HFFc6 (cell line): ENCODE measurements around the gene FGF2. TPM values are rescaled to one million over a fixed set of nuclear protein-coding genes. Genes with fewer than 3 reads are reported as not detected.

Source experiments
- DNase-seq: peaks from one replicate; pipeline ENCODE4 v3.0.0-alpha.2; 2018
- H3K27ac Mint-ChIP-seq: 2 replicates; pipeline ENCODE4 v1.8.0; 2020; ENCODE audit warnings: mild to moderate bottlenecking, mixed read lengths
- H3K27me3 Mint-ChIP-seq: 2 replicates; pipeline ENCODE4 v1.8.0; 2021; ENCODE audit warnings: mild to moderate bottlenecking, moderate library complexity, mixed read lengths; ENCODE audit not compliant: insufficient read depth
- H3K36me3 Mint-ChIP-seq: 2 replicates; pipeline ENCODE4 v1.8.0; 2021; ENCODE audit warnings: low read depth, mixed read lengths
- H3K4me1 Mint-ChIP-seq: 2 replicates; pipeline ENCODE4 v1.8.0; 2020; ENCODE audit warnings: low read depth, mixed read lengths
- H3K4me3 Mint-ChIP-seq: 2 replicates; pipeline ENCODE4 v1.8.0; 2020; ENCODE audit warnings: mild to moderate bottlenecking, moderate library complexity, mixed read lengths
- H3K9me3 Mint-ChIP-seq: 2 replicates; pipeline ENCODE4 v1.8.0; 2020; ENCODE audit warnings: mild to moderate bottlenecking, mixed read lengths
- total RNA-seq, 6 experiments: library from RNA; stranded (reverse); fragmentation: NEBNext Ultra II Directional; extraction: Animal tissue kit (Norgen Biotek cat#: 25700); gene quantifications; 2 replicates in 1 of 6; 3 replicates in 5 of 6; pipeline ENCODE4 v1.2.3, GENCODE V29; 2021
- TF ChIP-seq, protein P1 (sequence below): fragments of 200-600 bp; sonication (generic); IDR thresholded peaks from 2 replicates; pipeline ENCODE4 v1.5.0; 2021; ENCODE audit warnings: antibody characterized with exemption, mild to moderate bottlenecking

The FGF2 gene
- total RNA-seq, 6 experiments from 2014 or later: 370 to 442 (median 389) TPM

GRCh38 chr4:122900314-122900713 is 73.7 kb downstream of the FGF2 start:
- H3K9me3 Mint-ChIP-seq: peaks cover 11% of the 10 kb centered on the region; the same call in 1 of the 2 replicates
- no peak for DNase-seq
- H3K4me3 Mint-ChIP-seq: peak overlapping the region; percentile 42
- H3K4me1 Mint-ChIP-seq: peaks cover 96% of the 10 kb centered on the region
- peak overlapping the region; percentile 67 for H3K27ac Mint-ChIP-seq
- TF ChIP-seq, protein P1, sequence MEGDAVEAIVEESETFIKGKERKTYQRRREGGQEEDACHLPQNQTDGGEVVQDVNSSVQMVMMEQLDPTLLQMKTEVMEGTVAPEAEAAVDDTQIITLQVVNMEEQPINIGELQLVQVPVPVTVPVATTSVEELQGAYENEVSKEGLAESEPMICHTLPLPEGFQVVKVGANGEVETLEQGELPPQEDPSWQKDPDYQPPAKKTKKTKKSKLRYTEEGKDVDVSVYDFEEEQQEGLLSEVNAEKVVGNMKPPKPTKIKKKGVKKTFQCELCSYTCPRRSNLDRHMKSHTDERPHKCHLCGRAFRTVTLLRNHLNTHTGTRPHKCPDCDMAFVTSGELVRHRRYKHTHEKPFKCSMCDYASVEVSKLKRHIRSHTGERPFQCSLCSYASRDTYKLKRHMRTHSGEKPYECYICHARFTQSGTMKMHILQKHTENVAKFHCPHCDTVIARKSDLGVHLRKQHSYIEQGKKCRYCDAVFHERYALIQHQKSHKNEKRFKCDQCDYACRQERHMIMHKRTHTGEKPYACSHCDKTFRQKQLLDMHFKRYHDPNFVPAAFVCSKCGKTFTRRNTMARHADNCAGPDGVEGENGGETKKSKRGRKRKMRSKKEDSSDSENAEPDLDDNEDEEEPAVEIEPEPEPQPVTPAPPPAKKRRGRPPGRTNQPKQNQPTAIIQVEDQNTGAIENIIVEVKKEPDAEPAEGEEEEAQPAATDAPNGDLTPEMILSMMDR: no peak
- H3K36me3 Mint-ChIP-seq: peaks cover 51% of the 10 kb centered on the region
- peaks cover 33% of the 10 kb centered on the region for H3K27me3 Mint-ChIP-seq

DNA sequence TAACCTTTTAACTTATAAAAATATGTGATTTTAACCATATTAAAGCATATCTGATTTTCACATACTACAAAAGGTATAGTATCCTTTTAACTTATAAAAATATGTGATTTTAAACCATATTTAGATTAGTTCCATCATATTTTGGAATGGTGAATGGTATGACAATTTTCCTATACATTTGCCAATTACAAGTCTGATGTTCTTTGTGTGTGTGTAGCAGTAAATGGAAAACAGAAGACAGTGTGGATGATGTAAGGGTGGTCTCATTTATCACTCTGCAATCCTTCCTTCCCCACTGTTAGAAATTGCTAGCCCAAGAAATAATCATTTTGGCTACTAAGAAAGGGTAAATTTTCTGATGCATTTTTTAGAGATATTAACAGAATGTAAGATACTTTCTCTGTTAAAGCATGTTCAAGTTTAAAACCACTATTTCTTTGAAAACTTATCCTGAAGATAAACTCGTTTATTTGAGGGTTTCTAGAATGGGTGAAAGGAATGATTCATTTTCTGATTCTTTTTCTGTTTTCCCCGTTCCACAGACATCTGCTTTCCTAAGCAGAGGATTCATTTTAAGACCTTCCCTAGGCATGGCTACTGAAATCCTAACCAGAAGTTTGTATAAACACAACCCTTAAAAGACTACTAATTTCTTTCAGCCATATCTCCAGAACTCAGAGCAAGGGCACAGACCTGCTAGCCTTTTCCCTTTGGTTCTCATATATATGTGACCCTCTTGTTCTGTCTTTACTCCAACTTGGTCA is 74.8 kb downstream of the FGF2 start:
- Mint-ChIP-seq H3K36me3 (peaks cover 44% of the 10 kb centered on the region), H3K9me3 (peaks cover 11% of the 10 kb centered on the region; the same call in 1 of the 2 replicates), H3K4me3 (peak overlapping the region; percentile 16; the same call in 1 of the 2 replicates), H3K27me3 (peaks cover 40% of the 10 kb centered on the region), H3K27ac (peak overlapping the region; percentile 74), H3K4me1 (peaks cover 96% of the 10 kb centered on the region)
- DNase-seq: no peak
- TF ChIP-seq, protein P1: no peak

- peaks cover 44% of the 10 kb centered on the region for H3K36me3 Mint-ChIP-seq
- peak overlapping the region; percentile 44 for H3K27ac Mint-ChIP-seq
- H3K9me3 Mint-ChIP-seq: peaks cover 11% of the 10 kb centered on the region; the same call in 1 of the 2 replicates
- H3K4me3 Mint-ChIP-seq: peak overlapping the region; percentile 39; the same call in 1 of the 2 replicates
- H3K4me1 Mint-ChIP-seq: peaks cover 88% of the 10 kb centered on the region
- H3K27me3 Mint-ChIP-seq: peaks cover 42% of the 10 kb centered on the region
- TF ChIP-seq, protein P1: no peak
- DNase-seq: no peak
Measured at GRCh38 chr4:122903766-122904288, 77.2 kb downstream of the FGF2 start.

DNA sequence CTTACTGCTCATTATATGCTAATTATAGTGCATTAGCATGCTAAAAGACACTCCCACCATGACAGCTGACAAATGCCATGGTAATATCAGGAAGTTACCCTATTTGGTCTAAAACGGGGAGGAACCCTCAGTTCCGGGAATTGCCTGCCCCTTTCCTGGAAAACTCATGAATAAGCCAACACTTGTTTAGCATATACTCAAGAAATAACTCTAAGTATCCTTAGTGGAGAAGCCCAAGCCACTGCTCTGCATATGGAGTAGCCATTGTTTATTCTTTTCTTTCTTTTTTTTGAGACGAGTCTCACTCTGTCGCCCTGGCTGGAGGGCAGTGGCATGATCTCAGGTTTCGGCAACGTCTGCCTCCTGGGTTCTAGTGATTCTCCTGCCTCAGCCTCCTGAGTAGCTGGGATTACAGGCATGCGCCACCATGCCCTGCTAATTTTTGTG is 80.3 kb downstream of the FGF2 start:
- no peak overlapping the region for H3K4me3 Mint-ChIP-seq

GRCh38 chr4:122908223-122908622 is 81.6 kb downstream of the FGF2 start:
- H3K4me1 Mint-ChIP-seq: peaks cover 80% of the 10 kb centered on the region
- H3K4me3 Mint-ChIP-seq: 0 out of 2 replicates have a peak overlapping the region, but pooled peaks have one; percentile 12
- TF ChIP-seq, protein P1: no peak
- H3K9me3 Mint-ChIP-seq: no peaks in the 10 kb centered on the region; the same call in 1 of the 2 replicates
- no peak for DNase-seq
- H3K27me3 Mint-ChIP-seq: peaks cover 25% of the 10 kb centered on the region
- peak overlapping the region; percentile 17; the same call in 1 of the 2 replicates for H3K27ac Mint-ChIP-seq
- H3K36me3 Mint-ChIP-seq: peaks cover 26% of the 10 kb centered on the region

More for the DNA sequence above, 80.3 kb downstream of the FGF2 start:
- TF ChIP-seq, protein P1: no peak
- H3K27ac Mint-ChIP-seq: no peak overlapping the region; the same call in 1 of the 2 replicates
- peaks cover 26% of the 10 kb centered on the region for H3K36me3 Mint-ChIP-seq
- H3K27me3 Mint-ChIP-seq: peaks cover 26% of the 10 kb centered on the region
- H3K4me1 Mint-ChIP-seq: peaks cover 80% of the 10 kb centered on the region
- peak; percentile 58 for DNase-seq
- H3K9me3 Mint-ChIP-seq: no peaks in the 10 kb centered on the region; the same call in 1 of the 2 replicates
